ENCODE data around the gene KRTAP10-12. TPM values are rescaled to one million over a fixed set of nuclear protein-coding genes. Genes with fewer than 3 reads are reported as not detected.

The KRTAP10-12 gene
- total and polyA plus RNA-seq, 4 donors, result not detected

GRCh38 chr21:44697811-44698734, 1.1 kb downstream of the KRTAP10-12 start:
- H3K27ac ChIP-seq (ENCODE audit: low read depth in 1 of 2, low read length in 2 of 2), result no peak overlapping the region
- H3K4me1 ChIP-seq (ENCODE audit: control insufficient read depth in 4 of 4, insufficient read depth in 4 of 4, low read length in 3 of 4), result no peaks in the 10 kb centered on the region
- H3K4me3 ChIP-seq (ENCODE audit: low read depth in 1 of 3, low read length in 3 of 3), result no peak overlapping the region

GRCh38 chr21:44699502-44700001, 2.6 kb downstream of the KRTAP10-12 start:
- Histone ChIP-seq H3K4me3 (ENCODE audit: low read depth in 1 of 3, low read length in 3 of 3) (no peak overlapping the region), H3K9ac (ENCODE audit: low read depth in 1 of 2, low read length in 2 of 2) (no peak overlapping the region), H3K27ac (ENCODE audit: low read depth in 1 of 2, low read length in 2 of 2) (no peak overlapping the region), H3K27me3 (ENCODE audit: control insufficient read depth in 4 of 4, insufficient read depth in 4 of 4, low read length in 3 of 4) (peaks cover 3 to 14% (median 8%) of the 10 kb centered on the region in 4 donors), H3K36me3 (ENCODE audit: control insufficient read depth in 4 of 4, insufficient read depth in 3 of 4, low read depth in 1 of 4, low read length in 3 of 4) (no peaks in the 10 kb centered on the region), H3K4me1 (ENCODE audit: control insufficient read depth in 4 of 4, insufficient read depth in 4 of 4, low read length in 3 of 4) (no peaks in the 10 kb centered on the region), H3K9me3 (ENCODE audit: control insufficient read depth in 4 of 4, low read length in 3 of 4) (no peaks in the 10 kb centered on the region)
- peak; percentile 19 for DNase-seq (ENCODE audit: low spot score)
- 53% methylated on average over 17 of the region's 17 CpGs for WGBS
- TF ChIP-seq EGR1 (IDR thresholded peaks at IDR 0.05; ENCODE audit: low read depth in 2 of 2) (no peak), CTCF (IDR thresholded peaks at IDR 0.05; ENCODE audit: low read depth, low read length, missing input control) (no peak), YY1 (IDR thresholded peaks at IDR 0.05) (no peak), ZBTB33 (IDR thresholded peaks at IDR 0.05) (no peak), MAX (IDR thresholded peaks at IDR 0.05) (no peak), HNF4A (conservative IDR thresholded peaks at IDR 0.05) (no peak), FOXA1 (IDR thresholded peaks at IDR 0.05) (no peak)

More at GRCh38 chr21:44697811-44698734, 1.1 kb downstream of the KRTAP10-12 start:
- 31% methylated on average over 35 of the region's 35 CpGs for WGBS
- Histone ChIP-seq H3K36me3 (ENCODE audit: control insufficient read depth in 4 of 4, insufficient read depth in 3 of 4, low read depth in 1 of 4, low read length in 3 of 4) (no peaks in the 10 kb centered on the region), H3K27me3 (ENCODE audit: control insufficient read depth in 4 of 4, insufficient read depth in 4 of 4, low read length in 3 of 4) (peaks cover 3 to 14% (median 6%) of the 10 kb centered on the region in 4 donors), H3K9ac (ENCODE audit: low read depth in 1 of 2, low read length in 2 of 2) (no peak overlapping the region), H3K9me3 (ENCODE audit: control insufficient read depth in 4 of 4, low read length in 3 of 4) (peaks cover 0 to 6% (median 0%) of the 10 kb centered on the region in 4 donors)
- peak; percentile 24 for DNase-seq (ENCODE audit: low spot score)
- TF ChIP-seq RAD21 (IDR thresholded peaks at IDR 0.05) (no peak), MAX (IDR thresholded peaks at IDR 0.05) (no peak)
